Stimulated activated CD8-positive, alpha-beta memory T cell treated with anti-CD3 and anti-CD28 coated beads, Interleukin-12 subunit alpha, Interleukin-12 subunit beta, amount 100 ng/mL, for 24 hours (primary cell): ENCODE results near the gene MRPL24.

Experiments used
- DNase-seq: peaks from one replicate; pipeline ENCODE4 v3.0.0-alpha.2; 2020; ENCODE audit errors: extremely low read depth

Gene MRPL24

GRCh38 chr1:156709757-156710489 is 31.0 kb downstream of the MRPL24 start:
- no peak for DNase-seq

- DNase-seq: no peak
Observed at GRCh38 chr1:156709031-156709430, 31.9 kb downstream of the MRPL24 start.

- no peak for DNase-seq
Observed at GRCh38 chr1:156708218-156708661, 32.6 kb downstream of the MRPL24 start.

GRCh38 chr1:156707417-156708217 is 33.3 kb downstream of the MRPL24 start:
- no peak for DNase-seq

GRCh38 chr1:156706657-156707416 is 34.1 kb downstream of the MRPL24 start:
- no peak for DNase-seq

- no peak for DNase-seq
Observed at GRCh38 chr1:156705918-156706656, 34.8 kb downstream of the MRPL24 start.

- no peak for DNase-seq
Observed at GRCh38 chr1:156705321-156705917, 35.5 kb downstream of the MRPL24 start, which contains the start of gene CRABP2. Gene CRABP2, minus strand, starts transcription at chr1:156705583. Its CDS starts 137 bp downstream, at chr1:156705446.

- DNase-seq: no peak
Observed at GRCh38 chr1:156704930-156705320, 36.0 kb downstream of the MRPL24 start.

- DNase-seq: no peak
Observed at GRCh38 chr1:156704166-156704711, 36.6 kb downstream of the MRPL24 start.

GRCh38 chr1:156703741-156704140 is 37.1 kb downstream of the MRPL24 start:
- DNase-seq: no peak

GRCh38 chr1:156703336-156703735 is 37.6 kb downstream of the MRPL24 start:
- no peak for DNase-seq

- DNase-seq: no peak
Observed at GRCh38 chr1:156700736-156701531, 40.0 kb downstream of the MRPL24 start.

GRCh38 chr1:156698995-156699394 is 41.9 kb downstream of the MRPL24 start:
- no peak for DNase-seq

- DNase-seq: no peak
Observed at GRCh38 chr1:156697481-156697880, 43.4 kb downstream of the MRPL24 start.

- DNase-seq: no peak
Observed at GRCh38 chr1:156696755-156697154, 44.1 kb downstream of the MRPL24 start.

- DNase-seq: no peak
Observed at GRCh38 chr1:156694690-156694962, 46.3 kb downstream of the MRPL24 start.

- no peak for DNase-seq
Observed at GRCh38 chr1:156693848-156694689, 46.8 kb downstream of the MRPL24 start.

GRCh38 chr1:156692925-156693847 is 47.7 kb downstream of the MRPL24 start:
- DNase-seq: no peak
